ENCODE measurements around the gene ITGA1. TPM values are rescaled to one million over a fixed set of nuclear protein-coding genes. Genes with fewer than 3 reads are reported as not detected.

ITGA1 gene
- 100 to 1,000 TPM in 1 of 4 donors, 10 to 100 TPM in 3; 29.7 to 126 (median 47.1) TPM for total RNA-seq

DNA sequence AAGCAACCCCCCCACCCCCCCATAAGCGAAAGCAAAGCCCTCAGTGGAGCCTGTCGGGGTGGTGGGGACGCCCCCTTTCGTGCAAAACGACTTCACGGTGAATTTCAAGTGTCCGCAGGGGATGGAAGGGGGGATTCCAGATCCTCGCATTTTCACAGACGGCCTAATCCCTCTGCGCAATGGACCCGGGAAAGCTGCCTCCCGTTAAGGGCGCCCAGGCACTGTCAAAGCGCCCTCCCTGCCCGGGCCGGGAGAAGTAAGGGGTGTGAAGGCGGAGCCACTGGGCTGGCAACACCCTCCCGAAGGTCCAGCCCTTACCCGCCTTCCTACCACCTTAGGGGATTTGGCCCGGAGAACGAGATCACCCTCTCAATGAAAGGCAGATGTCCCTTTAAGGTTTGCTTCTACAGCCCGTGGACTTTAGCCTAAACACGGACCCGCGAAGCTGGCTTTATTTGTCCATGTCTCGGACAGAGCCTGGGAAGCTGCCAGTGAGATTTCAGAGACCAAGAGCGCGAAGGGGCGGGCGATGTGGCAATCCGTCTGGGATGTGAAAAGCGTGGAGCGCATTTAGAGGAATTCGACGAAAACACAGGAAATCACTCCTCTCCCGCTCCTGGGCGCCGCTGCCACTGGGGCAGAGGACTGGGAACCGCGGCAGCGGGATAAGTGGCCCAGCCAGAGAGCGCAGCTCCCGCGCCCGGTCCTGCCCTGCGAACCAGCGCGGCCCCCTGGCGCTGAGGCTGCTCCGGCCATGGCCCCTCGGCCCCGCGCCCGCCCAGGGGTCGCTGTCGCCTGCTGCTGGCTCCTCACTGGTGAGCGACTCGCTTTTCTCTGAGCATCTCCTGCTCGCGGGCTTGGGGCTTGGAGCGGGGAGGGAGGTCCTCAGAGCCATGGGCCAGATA is at the start of gene ITGA1, which contains the start of gene PELO:
Gene ITGA1 (plus strand): TSS at position 317 of the 905 bp plus-strand sequence. CDS start 438 bp downstream, at position 755.
Gene PELO (plus strand): TSS at position 317 of the 905 bp plus-strand sequence. CDS start 12,479 bp downstream, outside the sequence.
- TF ChIP-seq, protein P1, sequence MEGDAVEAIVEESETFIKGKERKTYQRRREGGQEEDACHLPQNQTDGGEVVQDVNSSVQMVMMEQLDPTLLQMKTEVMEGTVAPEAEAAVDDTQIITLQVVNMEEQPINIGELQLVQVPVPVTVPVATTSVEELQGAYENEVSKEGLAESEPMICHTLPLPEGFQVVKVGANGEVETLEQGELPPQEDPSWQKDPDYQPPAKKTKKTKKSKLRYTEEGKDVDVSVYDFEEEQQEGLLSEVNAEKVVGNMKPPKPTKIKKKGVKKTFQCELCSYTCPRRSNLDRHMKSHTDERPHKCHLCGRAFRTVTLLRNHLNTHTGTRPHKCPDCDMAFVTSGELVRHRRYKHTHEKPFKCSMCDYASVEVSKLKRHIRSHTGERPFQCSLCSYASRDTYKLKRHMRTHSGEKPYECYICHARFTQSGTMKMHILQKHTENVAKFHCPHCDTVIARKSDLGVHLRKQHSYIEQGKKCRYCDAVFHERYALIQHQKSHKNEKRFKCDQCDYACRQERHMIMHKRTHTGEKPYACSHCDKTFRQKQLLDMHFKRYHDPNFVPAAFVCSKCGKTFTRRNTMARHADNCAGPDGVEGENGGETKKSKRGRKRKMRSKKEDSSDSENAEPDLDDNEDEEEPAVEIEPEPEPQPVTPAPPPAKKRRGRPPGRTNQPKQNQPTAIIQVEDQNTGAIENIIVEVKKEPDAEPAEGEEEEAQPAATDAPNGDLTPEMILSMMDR (IDR thresholded peaks at IDR 0.05; ENCODE audit: low read depth) = no peak

GRCh38 chr5:52738095-52738506 is 49.6 kb upstream of the ITGA1 start:
- TF ChIP-seq, protein P1 (IDR thresholded peaks at IDR 0.05; ENCODE audit: low read depth) = no peak

DNA sequence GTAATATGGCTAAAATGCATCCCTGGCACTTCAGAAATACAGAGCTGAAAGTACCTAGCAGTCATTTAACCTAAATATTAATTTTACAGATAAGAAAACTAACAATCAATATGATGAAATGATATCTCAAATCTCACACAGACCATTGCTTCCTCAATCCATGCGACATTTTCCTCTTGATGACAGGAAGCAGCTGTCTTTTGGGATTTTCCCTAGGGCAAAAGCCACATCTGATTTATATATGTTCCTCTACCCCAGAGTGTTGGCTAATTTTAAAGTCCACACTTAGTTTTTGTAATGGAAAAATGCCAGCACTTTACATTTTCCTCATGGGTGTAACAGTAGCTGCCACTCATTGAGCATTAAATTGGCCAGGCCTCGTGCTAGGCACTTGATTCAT is 47.7 kb upstream of the ITGA1 start:
- TF ChIP-seq, protein P1 (IDR thresholded peaks at IDR 0.05; ENCODE audit: low read depth) = no peak

- TF ChIP-seq, protein P1 (IDR thresholded peaks at IDR 0.05; ENCODE audit: low read depth) = no peak
Measured at GRCh38 chr5:52743012-52743411, 44.7 kb upstream of the ITGA1 start.

GRCh38 chr5:52743529-52743928 is 44.2 kb upstream of the ITGA1 start:
- TF ChIP-seq, protein P1 (IDR thresholded peaks at IDR 0.05; ENCODE audit: low read depth) = no peak

DNA sequence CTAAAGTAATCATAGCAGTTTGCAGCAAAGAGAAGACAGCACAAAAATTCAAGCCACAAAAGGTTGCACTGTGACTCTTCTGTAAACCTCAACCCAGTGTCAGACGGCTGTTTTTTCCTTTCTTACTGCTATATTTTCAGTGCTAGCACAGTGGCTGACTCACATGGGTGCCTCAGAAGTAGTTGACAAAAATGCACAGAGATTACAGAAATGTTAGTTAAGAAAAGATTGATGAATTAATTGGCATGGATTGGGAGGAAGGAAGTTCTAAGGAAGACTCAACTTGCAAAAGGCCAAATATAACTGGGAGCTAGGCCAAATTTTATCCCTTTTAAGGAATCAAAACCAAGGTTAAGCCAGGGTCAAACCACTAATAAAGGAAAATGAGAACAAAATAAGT is 43.7 kb upstream of the ITGA1 start:
- TF ChIP-seq, protein P1 (IDR thresholded peaks at IDR 0.05; ENCODE audit: low read depth) = no peak

DNA sequence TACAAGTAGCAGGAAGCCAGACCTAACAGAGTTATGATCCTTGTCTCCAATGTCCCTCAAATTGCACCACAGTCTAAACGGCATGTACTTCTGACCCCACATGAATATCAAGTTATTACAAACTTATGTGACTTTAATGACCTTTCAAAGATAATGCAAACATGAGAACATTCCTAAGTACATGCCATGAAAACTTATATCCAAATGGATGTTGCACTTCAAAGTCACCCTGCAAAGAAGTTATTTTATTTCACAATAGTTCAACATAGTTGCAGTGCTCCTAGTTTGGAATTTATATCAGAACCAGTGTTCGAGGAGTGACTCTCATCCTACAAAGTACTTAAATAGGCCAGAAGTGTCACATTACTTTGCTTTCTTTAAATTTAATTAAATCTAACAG is 41.2 kb upstream of the ITGA1 start:
- TF ChIP-seq, protein P1 (IDR thresholded peaks at IDR 0.05; ENCODE audit: low read depth) = no peak
